Effector memory CD8-positive, alpha-beta T cell (primary cell): Measurements from ENCODE around the gene MPP1.
"Not testable (repeated sequence)": the region's sequence is repeated elsewhere in the genome, so short reads cannot be mapped to it uniquely, and the experiment has no call there.

Experiments used
- ATAC-seq: fragments of 150-1000 bp; cut with Tn5 transposase; replicated peaks from 2 replicates; pipeline ENCODE4 v1.10.0; 2021; ENCODE audit warnings: mild to moderate bottlenecking, moderate library complexity
- DNase-seq, 3 experiments: peaks; one replicate each; pipeline ENCODE4 v3.0.0; 2021
- H3K27ac Mint-ChIP-seq, 2 donors: one replicate each; pipeline ENCODE4 v1.8.0; 2022; ENCODE audit warnings: mild to moderate bottlenecking in 2 of 2, mixed read lengths in 2 of 2, moderate library complexity in 2 of 2
- H3K27me3 Mint-ChIP-seq, 2 donors: one replicate each; pipeline ENCODE4 v1.8.0; 2022; ENCODE audit warnings: mixed read lengths in 2 of 2
- H3K36me3 Mint-ChIP-seq: one replicate; pipeline ENCODE4 v1.8.0; 2022; ENCODE audit warnings: mild to moderate bottlenecking, moderate library complexity, mixed read lengths; ENCODE audit not compliant: insufficient read depth
- H3K4me1 Mint-ChIP-seq, 2 donors: one replicate each; pipeline ENCODE4 v1.8.0; 2022; ENCODE audit warnings: low read depth in 2 of 2, mixed read lengths in 2 of 2
- H3K4me3 Mint-ChIP-seq, 2 donors: one replicate each; pipeline ENCODE4 v1.8.0; 2022; ENCODE audit warnings: mild to moderate bottlenecking in 2 of 2, mixed read lengths in 2 of 2, moderate library complexity in 2 of 2
- H3K9me3 Mint-ChIP-seq, 2 donors: one replicate each; pipeline ENCODE4 v1.8.0; 2022; ENCODE audit warnings: mixed read lengths in 2 of 2

The MPP1 gene

DNA sequence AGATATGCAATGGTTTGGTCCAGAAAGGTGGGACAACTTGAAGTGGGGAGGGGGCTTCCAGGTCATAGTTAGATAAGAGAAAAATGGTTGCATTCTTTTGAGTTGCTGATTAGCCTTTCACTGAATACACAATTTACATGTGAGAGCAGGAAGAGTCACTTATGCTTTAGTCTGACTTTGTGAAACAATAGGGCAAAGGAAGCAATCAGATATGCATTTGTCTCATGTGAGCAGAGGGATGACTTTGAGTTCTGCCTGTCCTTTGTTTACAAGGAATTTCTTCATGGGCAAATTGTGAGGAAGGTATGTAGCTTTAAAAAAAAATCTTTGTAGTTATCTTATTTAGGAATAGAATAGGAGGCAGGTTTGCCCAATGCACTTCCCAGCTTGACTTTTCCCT lies 16.2 kb upstream of the MPP1 start:
- Mint-ChIP-seq H3K9me3 (no peaks in the 10 kb centered on the region), H3K36me3 (no peaks in the 10 kb centered on the region), H3K27ac (no peak overlapping the region)

DNA sequence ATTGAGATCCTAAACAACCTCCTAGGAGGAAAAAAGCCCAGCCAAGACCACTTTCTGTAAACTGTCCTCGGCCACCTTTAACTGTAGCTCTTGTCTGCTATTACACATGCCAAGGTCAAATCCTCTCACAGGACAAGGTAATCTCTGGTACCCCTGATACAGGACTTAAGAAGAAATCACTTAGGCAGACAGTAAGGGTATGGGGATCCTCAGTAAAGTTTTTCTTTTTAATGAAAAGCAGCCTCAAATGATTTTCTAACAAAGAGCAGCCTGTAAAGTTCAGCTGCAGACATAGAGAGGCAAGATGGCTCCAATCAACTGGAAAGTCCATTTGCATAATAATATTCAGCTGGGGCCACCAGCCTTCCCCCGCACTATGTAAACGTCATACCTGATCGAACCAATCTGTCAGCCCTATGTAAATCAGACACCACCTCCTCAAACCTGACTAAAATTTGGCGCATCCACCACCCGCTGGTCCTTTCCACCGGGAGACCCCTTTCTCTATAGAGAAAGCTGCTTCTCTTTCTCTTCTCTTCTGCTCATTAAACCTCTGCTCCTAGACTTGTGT lies 14.6 kb upstream of the MPP1 start:
- no peak overlapping the region for H3K4me3 Mint-ChIP-seq
- no peak for ATAC-seq
- no peaks in the 10 kb centered on the region for H3K4me1 Mint-ChIP-seq
- H3K27ac Mint-ChIP-seq, result no peak overlapping the region
- no peaks in the 10 kb centered on the region for H3K9me3 Mint-ChIP-seq
- H3K36me3 Mint-ChIP-seq, result no peaks in the 10 kb centered on the region
- no peak for DNase-seq
- no peaks in the 10 kb centered on the region for H3K27me3 Mint-ChIP-seq

More for the DNA sequence above, 16.2 kb upstream of the MPP1 start:
- H3K27me3 Mint-ChIP-seq, result no peaks in the 10 kb centered on the region
- H3K4me1 Mint-ChIP-seq, result no peaks in the 10 kb centered on the region
- ATAC-seq (no peak), DNase-seq (no peak)
- H3K4me3 Mint-ChIP-seq, result no peak overlapping the region

DNA sequence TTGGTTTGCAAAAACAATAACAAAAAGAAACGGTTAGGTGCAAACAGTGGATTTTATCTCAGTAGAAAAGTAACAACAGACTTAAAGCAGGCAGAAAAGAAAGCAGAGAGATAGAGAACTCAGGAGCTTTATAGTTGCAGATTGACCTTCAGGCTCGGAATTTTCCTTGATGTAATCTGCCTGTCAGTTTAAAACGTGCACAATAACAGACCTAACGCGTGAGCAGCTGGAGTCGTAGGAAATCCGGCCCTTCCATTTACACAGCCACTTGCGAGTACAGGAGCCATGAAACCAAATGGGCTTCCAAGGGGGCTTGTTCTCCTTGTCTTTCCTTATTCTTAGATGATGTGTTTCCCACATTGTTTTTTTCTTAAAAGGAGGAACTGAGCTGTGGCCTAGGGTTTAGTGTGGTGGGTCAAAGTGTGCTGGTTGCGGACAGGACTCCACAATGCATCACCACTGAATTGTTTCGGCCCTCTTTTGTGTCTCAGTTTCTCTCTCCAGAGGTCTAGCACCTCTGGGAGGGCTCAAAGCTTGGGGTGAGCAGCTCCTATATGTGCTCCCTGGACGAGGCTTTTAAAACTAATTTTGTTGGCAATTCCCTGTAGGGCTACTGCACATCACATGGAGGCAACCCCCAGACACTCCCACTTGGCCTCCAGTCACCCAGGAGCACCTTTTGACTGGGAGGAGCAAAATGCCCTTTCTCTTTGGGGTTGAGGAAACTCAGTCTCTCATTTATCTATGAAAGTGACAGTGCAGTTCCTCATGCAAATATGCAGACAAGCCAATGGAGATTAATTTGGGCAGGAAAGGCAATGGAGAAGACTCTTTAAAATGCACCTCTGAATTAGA lies 13.9 kb upstream of the MPP1 start:
- Mint-ChIP-seq H3K36me3 (no peaks in the 10 kb centered on the region), H3K9me3 (no peaks in the 10 kb centered on the region), H3K4me3 (no peak overlapping the region), H3K4me1 (no peaks in the 10 kb centered on the region), H3K27ac (no peak overlapping the region), H3K27me3 (no peaks in the 10 kb centered on the region)
- DNase-seq, result no peak
- ATAC-seq, result no peak

DNA sequence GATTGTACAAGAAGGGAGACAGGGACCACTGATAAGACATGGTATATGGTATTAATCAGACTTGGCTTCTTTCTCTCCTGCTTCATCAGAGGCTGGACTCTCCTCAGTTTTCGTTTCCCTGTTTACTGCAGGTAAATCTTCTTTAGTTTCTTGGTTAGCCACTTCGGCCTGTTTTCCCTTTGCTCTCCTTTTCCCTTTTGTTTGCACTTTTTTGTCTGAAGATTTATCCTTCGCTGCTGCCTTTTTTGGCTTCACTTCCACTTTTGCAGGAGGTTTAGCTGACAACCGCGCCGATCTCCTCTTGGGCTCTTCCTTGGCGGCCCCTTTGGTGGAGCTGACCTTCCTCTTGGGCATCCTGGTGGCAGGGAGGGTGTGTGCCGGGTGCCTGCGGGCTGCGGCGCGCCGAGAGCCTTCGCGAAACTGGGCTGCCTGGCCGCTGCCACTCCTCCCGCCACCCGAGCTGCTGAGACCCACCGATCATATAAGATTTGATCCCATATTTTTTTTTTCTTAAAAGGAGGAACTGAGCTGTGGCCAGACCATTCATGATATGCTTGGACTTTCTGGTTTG lies 11.8 kb upstream of the MPP1 start:
- not testable (repeated sequence) for H3K36me3 Mint-ChIP-seq, H3K4me1 Mint-ChIP-seq, H3K9me3 Mint-ChIP-seq, H3K4me3 Mint-ChIP-seq, ATAC-seq, H3K27ac Mint-ChIP-seq, DNase-seq, H3K27me3 Mint-ChIP-seq

DNA sequence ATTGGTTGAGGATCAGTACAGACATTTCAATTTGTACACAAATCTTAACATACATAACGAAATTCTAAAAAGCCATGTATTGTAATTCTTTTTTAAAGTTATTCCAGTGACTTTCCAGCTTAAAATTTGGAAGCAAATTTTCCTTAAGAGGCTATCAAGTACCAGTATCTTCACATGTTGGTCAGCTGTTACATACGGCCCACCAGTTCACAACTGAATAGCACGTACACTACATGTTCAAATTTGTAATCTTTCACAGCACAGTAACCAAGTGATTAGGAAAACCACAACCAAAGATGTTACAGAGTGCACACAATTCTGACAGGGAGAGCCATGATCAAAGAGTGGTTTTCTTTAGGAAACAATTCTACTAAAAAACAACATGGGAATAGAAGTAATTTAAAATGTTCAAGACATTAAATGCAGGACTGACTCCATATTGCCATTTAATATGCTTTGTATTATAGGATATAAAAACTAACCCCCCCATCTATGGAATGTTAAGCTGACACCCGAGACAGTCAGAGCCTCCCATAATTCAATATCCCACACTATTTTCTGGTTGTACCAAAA lies 11.1 kb upstream of the MPP1 start:
- not testable (repeated sequence) for H3K4me3 Mint-ChIP-seq, H3K36me3 Mint-ChIP-seq, H3K27me3 Mint-ChIP-seq, DNase-seq, H3K9me3 Mint-ChIP-seq, ATAC-seq, H3K4me1 Mint-ChIP-seq, H3K27ac Mint-ChIP-seq

DNA sequence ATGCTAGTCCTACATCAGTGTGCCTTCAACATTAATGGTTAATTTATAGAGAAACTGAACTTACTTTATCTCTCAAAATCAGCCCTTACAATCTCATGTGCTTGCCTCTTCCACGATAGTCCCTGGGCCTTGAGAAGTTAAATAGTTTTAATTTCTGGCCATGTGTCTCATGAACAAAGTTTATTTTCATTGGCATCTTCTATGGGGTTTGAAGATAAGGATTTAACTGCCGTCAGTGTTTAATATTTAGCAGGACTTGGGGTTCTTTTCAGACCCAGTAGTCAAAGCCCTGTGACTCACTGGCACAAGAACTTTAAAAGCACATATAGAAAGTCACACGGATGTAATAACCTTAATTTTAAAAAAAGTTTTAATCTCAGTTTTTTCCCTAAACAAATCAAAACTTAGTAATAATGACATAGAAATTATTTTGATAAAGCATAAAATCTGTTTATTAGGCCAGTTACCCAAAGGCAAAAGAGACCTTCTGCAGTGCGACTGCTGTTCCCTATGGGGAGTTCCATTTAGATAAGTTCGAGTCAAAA lies 10.1 kb upstream of the MPP1 start:
- H3K4me3 Mint-ChIP-seq, result no peak overlapping the region
- H3K4me1 Mint-ChIP-seq, result no peaks in the 10 kb centered on the region

DNA sequence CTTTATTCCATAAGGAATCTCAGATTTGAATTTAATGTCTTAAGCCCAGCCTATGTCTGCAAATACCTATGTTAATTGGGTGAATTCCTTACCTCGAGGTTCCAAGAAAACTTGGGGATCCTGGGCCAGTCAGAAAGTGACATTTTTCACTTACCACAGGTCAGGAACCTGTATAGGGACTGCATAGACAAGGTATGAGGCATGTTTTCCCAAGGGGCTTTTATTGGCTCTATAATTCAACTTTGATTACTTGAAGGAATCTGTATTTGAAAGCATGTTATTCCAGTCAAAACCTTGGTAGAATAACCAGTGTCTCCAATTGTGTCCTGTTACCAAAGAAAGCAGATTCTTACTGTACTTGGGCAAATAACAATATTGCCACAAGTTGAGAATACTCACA lies 8.5 kb upstream of the MPP1 start:
- no peak for DNase-seq
- ATAC-seq, result no peak
- H3K27me3 Mint-ChIP-seq, result peaks cover 7 to 9% of the 10 kb centered on the region in 2 donors
- no peaks in the 10 kb centered on the region for H3K9me3 Mint-ChIP-seq
- H3K36me3 Mint-ChIP-seq, result no peaks in the 10 kb centered on the region
- no peak overlapping the region for H3K4me3 Mint-ChIP-seq
- H3K27ac Mint-ChIP-seq, result no peak overlapping the region
- H3K4me1 Mint-ChIP-seq, result no peaks in the 10 kb centered on the region

More for the DNA sequence above, 10.1 kb upstream of the MPP1 start:
- DNase-seq (no peak), ATAC-seq (no peak)
- Mint-ChIP-seq H3K27ac (no peak overlapping the region), H3K27me3 (peaks cover 7 to 9% of the 10 kb centered on the region in 2 donors), H3K9me3 (no peaks in the 10 kb centered on the region), H3K36me3 (no peaks in the 10 kb centered on the region)

DNA sequence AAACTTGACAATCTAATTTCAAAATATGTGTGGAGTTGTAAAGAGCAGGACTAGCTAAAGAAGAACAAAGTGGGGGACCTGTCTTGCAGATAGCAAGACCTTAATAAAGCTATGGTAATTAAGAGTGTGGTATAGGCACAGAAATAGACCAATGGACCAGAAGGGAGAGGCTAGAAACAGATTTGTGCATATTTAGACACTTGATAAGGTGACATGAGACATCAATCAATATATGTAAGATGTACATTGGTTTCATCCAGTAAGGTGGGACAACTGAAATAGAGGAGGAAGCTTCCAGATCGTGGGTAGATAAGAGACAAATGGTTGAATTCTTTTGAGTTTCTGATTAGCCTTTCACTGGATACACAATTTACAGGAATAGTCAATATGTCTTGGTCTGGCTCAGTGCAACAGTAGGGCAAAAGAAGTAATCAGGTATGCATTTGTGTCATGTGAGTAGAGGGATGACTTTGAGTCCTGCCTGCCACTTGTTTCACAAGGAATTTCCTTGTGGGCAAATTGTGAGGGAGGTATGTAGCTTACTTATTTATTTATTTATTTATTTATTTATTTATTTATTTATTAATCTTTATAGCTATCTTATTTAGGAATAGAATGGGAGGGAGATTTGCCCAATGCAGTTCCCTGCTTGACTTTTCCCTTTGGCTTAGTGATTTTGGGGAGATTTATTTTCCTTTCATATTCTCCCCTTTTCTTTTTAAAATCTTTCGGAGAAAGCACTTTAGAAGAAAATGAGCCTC lies 7.2 kb upstream of the MPP1 start:
- no peak overlapping the region for H3K27ac Mint-ChIP-seq
- H3K27me3 Mint-ChIP-seq, result peaks cover 7 to 9% of the 10 kb centered on the region in 2 donors
- no peaks in the 10 kb centered on the region for H3K36me3 Mint-ChIP-seq
- no peak overlapping the region for H3K4me3 Mint-ChIP-seq
- ATAC-seq (no peak), DNase-seq (no peak)
- no peaks in the 10 kb centered on the region for H3K4me1 Mint-ChIP-seq
- H3K9me3 Mint-ChIP-seq, result no peaks in the 10 kb centered on the region

DNA sequence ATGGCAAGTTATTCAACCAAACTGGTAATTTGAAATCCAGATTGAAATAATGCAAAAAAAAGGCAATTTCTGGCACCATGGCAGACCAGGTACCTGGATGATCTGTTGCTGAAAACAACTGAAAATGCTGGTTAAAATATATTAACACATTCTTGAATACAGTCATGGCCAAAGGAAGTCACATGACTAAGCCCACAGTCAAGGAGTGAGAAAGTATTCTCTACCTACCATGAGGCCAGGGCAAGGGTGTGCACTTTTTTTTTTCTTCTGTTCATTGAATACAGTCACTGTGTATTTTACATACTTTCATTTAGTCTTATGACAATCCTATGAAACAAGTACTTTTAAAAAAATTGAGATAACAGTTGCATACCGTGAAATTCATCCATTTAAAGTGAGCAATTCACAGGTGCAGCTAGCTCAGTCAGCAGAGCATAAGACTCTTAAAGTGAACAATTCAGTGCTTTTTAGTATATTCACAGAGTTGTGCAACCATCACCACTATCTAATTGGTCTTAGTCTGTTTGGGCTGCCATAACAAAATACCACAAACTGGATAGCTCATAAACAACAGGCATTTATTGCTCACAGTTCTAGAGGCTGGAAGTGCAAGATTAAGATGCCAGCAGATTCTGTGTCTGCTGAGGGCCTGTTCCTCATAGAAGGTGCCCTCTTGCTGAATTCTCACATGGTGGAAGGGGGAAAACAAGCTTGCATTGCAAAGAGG lies 4.8 kb upstream of the MPP1 start:
- H3K4me1 Mint-ChIP-seq, result peaks cover 2 to 7% of the 10 kb centered on the region in 2 donors
- ATAC-seq (peak; percentile 48), DNase-seq (no peak)
- no peak overlapping the region for H3K4me3 Mint-ChIP-seq
- no peaks in the 10 kb centered on the region for H3K9me3 Mint-ChIP-seq
- H3K27me3 Mint-ChIP-seq, result peaks cover 7 to 9% of the 10 kb centered on the region in 2 donors
- no peak overlapping the region for H3K27ac Mint-ChIP-seq
- no peaks in the 10 kb centered on the region for H3K36me3 Mint-ChIP-seq

DNA sequence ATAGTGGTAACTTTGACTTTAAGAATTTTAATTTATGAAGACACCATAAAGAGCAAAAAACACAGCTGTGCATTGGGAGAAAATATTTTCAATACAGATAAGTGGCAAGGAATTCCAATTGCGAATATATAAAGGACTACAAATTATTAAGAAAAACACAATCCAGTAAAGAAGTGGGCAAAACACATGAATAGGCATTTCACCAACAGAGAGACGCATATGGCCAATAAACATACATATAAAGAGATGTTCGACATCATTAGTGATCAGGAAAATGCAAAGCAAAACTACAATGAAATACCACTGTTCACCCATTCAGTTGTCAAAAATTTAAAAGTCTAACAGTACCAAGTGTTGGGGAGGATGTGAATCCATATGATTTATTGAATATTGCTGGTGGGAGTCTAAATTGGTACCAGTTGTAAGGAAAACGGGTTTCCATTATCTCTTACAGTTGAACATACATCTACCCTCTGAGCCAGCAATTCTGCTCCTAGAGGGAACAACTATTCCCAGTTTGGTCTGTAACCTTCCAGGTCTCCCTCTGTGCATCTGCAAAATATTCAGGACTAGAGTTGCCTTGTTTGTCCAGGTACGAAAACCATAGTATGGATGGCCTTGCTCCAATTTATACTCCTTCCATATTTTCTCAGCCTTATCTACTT lies 1.7 kb upstream of the MPP1 start:
- H3K27ac Mint-ChIP-seq, result no peak overlapping the region
- ATAC-seq (no peak), DNase-seq (no peak)
- peaks cover under 1% of the 10 kb centered on the region in 2 donors for H3K27me3 Mint-ChIP-seq
- no peaks in the 10 kb centered on the region for H3K9me3 Mint-ChIP-seq
- no peak overlapping the region for H3K4me3 Mint-ChIP-seq
- H3K4me1 Mint-ChIP-seq, result peaks cover 6 to 11% of the 10 kb centered on the region in 2 donors
- H3K36me3 Mint-ChIP-seq, result peaks cover 3% of the 10 kb centered on the region

DNA sequence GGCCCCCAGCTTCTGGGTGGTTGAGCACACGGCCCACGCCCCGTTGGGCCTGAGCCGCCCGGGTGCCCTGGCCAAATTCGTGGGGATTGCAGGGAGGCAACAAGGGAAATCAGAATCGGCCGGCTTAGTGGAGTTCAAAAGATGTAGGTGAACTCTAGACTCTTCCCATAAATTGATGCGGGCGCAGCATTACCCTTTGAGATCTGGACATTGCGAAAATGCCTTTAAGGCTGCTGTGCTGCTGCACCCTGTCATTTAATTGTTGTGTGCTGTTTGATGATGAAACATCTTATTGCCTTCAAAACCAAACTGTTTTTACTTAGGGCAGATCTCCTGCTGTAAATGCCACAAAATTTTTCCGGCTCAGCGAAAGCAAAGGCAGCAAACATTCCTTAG lies 409 bp upstream of the MPP1 start:
- Mint-ChIP-seq H3K4me3 (peak overlapping the region; percentile 82 to 84), H3K27me3 (no peaks in the 10 kb centered on the region), H3K36me3 (peaks cover 3% of the 10 kb centered on the region), H3K9me3 (no peaks in the 10 kb centered on the region), H3K27ac (peak overlapping the region in 1 of 2 donors; percentile 81), H3K4me1 (peaks cover 6 to 11% of the 10 kb centered on the region in 2 donors)
- ATAC-seq, result no peak
- DNase-seq, result peak in 1 of 3 experiments; percentile 4

DNA sequence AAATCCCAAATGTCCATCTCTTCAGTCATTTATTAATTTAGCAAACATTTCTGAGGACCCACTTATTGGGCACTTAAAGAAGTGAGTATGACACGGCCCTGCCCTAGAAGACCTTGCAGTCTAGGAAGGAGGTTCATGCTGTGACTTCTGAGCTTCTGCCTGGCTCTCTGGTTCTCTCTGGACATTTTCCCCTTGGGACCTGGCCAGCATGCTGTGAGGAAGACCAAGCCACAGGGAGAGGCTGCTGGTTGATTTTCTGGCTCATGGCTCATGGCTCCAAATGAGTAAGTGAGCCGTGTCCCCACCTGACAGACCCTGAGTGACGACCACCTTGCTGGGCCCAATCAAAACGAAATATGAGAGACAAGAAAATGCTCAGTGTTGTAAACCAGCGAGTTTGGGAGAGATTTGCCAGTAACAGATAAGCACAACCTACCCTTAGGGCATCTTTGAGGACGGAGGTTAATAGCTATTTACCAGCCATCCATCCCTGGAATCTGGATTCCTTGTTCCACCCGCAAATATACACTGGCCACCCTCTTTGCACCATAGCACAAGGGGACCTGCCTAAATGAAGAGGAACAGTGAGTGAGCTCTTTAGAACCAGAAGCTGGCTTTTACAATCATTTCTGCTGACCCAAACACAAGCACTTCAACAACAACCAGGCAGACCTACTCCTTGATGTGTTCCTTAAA lies 876 bp downstream of the MPP1 start:
- Mint-ChIP-seq H3K27me3 (no peaks in the 10 kb centered on the region), H3K27ac (no peak overlapping the region), H3K4me3 (peak overlapping the region; percentile 82 to 84), H3K36me3 (peaks cover 3% of the 10 kb centered on the region), H3K9me3 (no peaks in the 10 kb centered on the region), H3K4me1 (peaks cover 6 to 11% of the 10 kb centered on the region in 2 donors)
- DNase-seq (no peak), ATAC-seq (no peak)
